Natural killer cell treated with Interleukin-12 subunit alpha and Interleukin-12 subunit beta and Interleukin-15 and Interleukin-18, amount 100 ng/mL, for 72 hours (primary cell): Measurements from ENCODE around the gene NAA40. TPM values are rescaled to one million over a fixed set of nuclear protein-coding genes. Genes with fewer than 3 reads are reported as not detected.

Experiments used
- ATAC-seq, 2 donors: fragments of 150-1000 bp; cut with Tn5 transposase in 1 of 2; sonication (Bioruptor Pico), chemical (Tn5 transposase) in 1 of 2; 2 replicates each; pipeline ENCODE4 v1.10.0; 2021
- DNase-seq: peaks from one replicate; pipeline ENCODE4 v3.0.0; 2022; ENCODE audit warnings: low spot score
- H3K27ac Mint-ChIP-seq, 2 donors: 1 replicate in 1 of 2; 2 replicates in 1 of 2; pipeline ENCODE4 v1.8.0; 2022; ENCODE audit warnings: mixed read lengths in 2 of 2, mild to moderate bottlenecking in 1 of 2, moderate library complexity in 1 of 2
- H3K27me3 Mint-ChIP-seq, 2 donors: 1 replicate in 1 of 2; 2 replicates in 1 of 2; pipeline ENCODE4 v1.8.0; 2022; ENCODE audit warnings: mixed read lengths in 2 of 2
- H3K36me3 Mint-ChIP-seq: one replicate; pipeline ENCODE4 v1.8.0; 2022; ENCODE audit warnings: mixed read lengths
- H3K4me1 Mint-ChIP-seq, 2 donors: 1 replicate in 1 of 2; 2 replicates in 1 of 2; pipeline ENCODE4 v1.8.0; 2022; ENCODE audit warnings: low read depth in 2 of 2, mixed read lengths in 2 of 2, mild to moderate bottlenecking in 1 of 2
- H3K4me3 Mint-ChIP-seq: one replicate; pipeline ENCODE4 v1.8.0; 2022; ENCODE audit warnings: mixed read lengths
- H3K9me3 Mint-ChIP-seq: 2 replicates; pipeline ENCODE4 v1.8.0; 2022; ENCODE audit warnings: mixed read lengths
- total RNA-seq, 2 donors: library from RNA; stranded (reverse); gene quantifications; one replicate each; pipeline ENCODE4 v1.2.3, GENCODE V29; 2022

Gene NAA40
- total RNA-seq, 2 donors from 2014 or later: 29.4 to 43.8 TPM

DNA sequence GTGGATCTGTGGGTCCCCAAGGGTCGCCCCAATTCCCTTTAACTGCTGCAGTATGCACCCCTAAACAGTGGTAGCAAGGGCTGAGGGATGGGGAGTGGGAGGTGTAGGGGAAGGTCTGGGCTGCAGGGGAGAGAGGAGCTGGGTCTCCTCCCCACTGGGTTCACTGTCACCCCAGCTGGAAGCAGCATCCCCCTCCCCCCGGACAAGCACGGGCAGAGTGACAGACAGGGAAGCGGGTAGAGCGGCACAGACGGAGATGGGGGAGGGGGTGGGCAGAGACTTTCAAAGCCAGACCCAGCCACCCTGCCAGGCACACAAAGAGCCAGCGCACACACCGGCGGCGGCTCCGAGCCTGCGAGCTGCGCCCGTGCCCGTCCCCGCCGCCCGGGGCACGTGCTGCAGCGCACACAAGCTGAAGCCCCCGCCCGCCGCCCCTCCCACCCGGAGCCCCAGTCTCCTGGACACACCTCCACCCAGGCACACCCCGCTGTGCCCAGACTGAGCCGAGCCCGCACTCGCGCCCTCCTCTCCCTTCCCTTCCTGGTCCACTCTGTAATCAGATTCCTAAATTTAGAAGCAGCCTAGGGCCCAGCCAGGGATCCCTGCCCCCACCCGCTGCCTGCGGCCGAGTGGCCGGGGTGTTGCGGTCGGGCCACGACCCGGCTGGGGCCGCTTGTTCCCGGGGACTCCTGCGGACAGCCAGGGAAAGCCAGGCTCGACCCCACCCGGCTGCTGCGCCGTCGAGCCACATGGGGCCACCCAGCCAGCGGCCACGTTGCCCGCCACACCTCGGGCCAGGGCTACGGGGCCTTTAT, 20.9 kb upstream of the NAA40 start:
- DNase-seq (no peak), ATAC-seq (no peak)
- H3K27ac Mint-ChIP-seq: no peak overlapping the region
- H3K9me3 Mint-ChIP-seq: no peaks in the 10 kb centered on the region
- H3K36me3 Mint-ChIP-seq: no peaks in the 10 kb centered on the region
- peaks cover 0 to 8% of the 10 kb centered on the region in 2 donors for H3K27me3 Mint-ChIP-seq
- H3K4me1 Mint-ChIP-seq: peaks cover 0 to 11% of the 10 kb centered on the region in 2 donors
- no peak overlapping the region for H3K4me3 Mint-ChIP-seq

DNA sequence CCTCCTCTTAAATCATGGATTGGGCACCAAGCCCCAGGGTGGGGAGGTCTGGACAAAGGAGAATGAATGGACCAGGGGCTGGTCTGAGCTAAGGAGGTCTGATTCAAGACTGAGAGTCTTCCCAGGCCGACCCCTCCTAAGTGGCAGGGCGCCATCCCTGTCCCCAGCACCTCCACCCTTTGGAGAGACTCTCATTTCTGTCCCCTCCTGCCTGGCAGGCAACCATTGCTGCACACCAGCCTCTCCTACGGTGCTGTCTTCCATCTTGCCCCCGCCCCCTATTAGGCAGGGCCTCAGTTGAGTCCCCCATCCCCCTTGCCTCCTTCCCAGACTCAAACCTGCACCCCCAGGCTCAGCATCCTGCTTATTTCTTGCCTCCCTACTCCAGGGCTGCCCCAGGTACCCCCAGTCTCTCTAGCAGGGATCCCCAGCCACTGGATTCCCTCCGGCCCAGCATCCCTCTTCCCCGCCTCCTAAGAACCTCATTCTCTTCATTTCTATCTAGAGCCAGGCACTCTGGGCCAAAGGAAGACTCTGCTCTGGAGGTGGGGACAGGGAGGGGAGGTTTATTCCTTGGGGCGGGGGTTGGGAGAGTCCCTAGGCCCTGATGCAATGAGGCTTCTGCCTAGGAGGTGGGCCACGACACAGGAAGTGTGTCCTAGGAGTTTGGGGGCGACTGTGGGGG, 20.2 kb upstream of the NAA40 start:
- no peak for ATAC-seq
- no peaks in the 10 kb centered on the region for H3K9me3 Mint-ChIP-seq
- peaks cover 0 to 14% of the 10 kb centered on the region in 2 donors for H3K4me1 Mint-ChIP-seq
- H3K36me3 Mint-ChIP-seq: no peaks in the 10 kb centered on the region
- peak overlapping the region in 1 of 2 donors; percentile 50 for H3K27ac Mint-ChIP-seq
- H3K4me3 Mint-ChIP-seq: peak overlapping the region; percentile 47
- no peak for DNase-seq
- peaks cover 0 to 11% of the 10 kb centered on the region in 2 donors for H3K27me3 Mint-ChIP-seq

DNA sequence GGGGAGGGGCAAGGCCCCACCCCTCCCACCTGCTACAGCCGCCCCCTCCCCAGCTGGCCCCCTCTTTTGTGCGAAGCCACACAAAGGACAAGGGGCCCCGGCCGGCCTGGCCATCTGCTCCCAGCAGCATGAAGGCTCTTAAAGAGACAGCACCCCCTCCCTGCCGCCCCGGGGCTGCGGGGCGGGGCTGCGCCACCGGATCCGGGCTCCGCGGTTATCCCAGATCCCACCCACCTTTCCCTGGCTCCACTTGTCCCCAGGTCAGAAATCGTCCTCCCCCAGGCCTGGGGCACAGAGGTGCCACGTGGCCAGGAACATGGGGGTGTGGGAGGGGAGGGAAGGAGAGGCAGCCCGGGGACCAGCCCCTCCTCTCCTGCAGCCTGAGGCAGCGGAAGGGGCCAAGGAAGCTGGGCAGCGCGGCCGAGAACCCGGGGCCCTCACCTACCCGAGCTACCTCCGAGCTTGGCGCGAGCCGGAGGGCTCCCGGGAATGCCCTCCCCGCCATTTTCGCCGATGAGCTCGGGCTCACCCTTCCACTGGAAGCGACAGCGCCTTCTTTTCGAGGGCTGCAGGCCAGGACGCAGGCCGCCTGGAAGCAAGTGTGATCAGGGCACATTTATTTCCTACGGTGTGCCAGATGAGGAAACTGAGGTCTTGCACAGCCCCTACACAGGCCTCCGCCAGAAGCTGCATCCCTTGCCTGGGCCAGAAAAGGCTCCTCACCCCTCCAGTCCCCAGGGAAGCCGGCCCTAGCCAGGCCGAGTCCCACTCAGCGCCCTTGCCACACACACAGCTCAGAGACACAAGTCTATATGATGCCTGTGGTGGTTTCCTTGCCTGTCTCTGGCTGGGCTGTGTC, 19.3 kb upstream of the NAA40 start:
- Mint-ChIP-seq H3K4me3 (no peak overlapping the region), H3K36me3 (no peaks in the 10 kb centered on the region), H3K9me3 (no peaks in the 10 kb centered on the region), H3K4me1 (peaks cover 0 to 14% of the 10 kb centered on the region in 2 donors), H3K27me3 (peaks cover 0 to 11% of the 10 kb centered on the region in 2 donors), H3K27ac (no peak overlapping the region)
- no peak for DNase-seq
- ATAC-seq: no peak

DNA sequence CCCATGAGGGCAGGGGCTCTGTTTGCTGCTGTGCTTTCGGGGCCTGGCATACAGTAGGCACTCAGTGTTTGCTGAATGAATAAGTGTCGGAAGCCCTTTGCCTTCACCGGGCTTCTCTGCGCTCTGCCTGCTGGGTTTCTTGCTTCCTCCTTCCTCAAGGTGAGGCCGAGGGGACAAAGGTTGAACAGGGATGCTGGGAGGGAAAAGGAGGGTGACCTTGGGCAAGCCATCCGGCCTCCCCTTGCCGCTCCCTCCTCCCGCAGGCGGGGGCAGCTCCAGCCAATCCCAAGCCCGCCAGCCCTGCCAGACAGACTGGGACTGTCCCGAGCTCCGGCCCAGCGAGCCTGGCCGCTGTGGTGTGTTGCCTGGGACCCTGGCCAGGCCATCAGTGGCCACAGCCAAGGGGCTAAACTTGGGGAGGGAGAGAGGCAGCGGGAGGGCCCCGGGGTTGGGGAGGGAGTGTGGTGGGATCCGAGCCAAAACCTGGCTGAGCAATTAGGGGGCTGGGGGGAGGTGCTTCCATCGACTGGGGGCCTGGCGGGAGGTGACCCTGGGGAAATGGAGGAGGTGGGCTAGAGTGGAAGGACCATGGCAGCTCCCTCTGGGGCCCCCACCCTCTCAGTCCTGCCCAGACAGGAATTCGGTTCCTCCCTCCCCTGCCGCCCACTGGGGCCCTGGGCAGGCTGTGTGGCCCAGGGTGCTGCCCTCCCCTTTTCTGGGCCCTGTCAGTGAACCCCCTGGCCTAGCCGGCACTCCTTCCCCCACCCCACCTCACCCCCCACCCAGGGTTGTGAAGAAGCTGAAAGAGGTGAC, 18.5 kb upstream of the NAA40 start:
- Mint-ChIP-seq H3K9me3 (no peaks in the 10 kb centered on the region), H3K4me3 (no peak overlapping the region), H3K36me3 (no peaks in the 10 kb centered on the region), H3K4me1 (peaks cover 0 to 14% of the 10 kb centered on the region in 2 donors), H3K27me3 (peaks cover 0 to 9% of the 10 kb centered on the region in 2 donors), H3K27ac (no peak overlapping the region)
- no peak for DNase-seq
- no peak for ATAC-seq

DNA sequence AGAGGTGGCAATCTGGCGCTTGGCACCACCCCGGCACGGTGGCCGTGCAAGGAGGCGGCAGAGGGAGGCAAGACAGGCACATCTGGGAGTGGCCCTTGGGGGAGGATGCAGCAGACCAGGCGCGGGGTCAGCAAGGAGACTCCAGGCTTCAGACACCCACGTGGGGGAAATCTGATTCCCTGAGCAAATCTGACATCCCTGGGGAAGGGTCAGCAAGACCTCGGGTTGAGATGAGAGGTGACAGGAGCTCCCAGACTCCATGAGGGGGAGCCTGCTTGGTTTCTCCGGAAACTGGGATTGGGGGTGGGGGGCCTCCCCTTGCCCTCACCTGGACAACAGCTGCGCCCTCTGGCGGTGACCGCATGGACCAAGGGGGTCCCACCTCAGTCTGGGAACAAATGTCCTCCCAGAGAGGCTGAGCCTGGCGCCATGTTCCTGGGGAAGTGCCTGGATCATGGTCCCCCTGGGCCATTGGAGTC, 17.8 kb upstream of the NAA40 start:
- peaks cover 0 to 9% of the 10 kb centered on the region in 2 donors for H3K27me3 Mint-ChIP-seq
- no peaks in the 10 kb centered on the region for H3K36me3 Mint-ChIP-seq
- peaks cover 0 to 14% of the 10 kb centered on the region in 2 donors for H3K4me1 Mint-ChIP-seq
- H3K9me3 Mint-ChIP-seq: no peaks in the 10 kb centered on the region
- no peak overlapping the region for H3K27ac Mint-ChIP-seq
- no peak overlapping the region for H3K4me3 Mint-ChIP-seq
- ATAC-seq (no peak), DNase-seq (no peak)

DNA sequence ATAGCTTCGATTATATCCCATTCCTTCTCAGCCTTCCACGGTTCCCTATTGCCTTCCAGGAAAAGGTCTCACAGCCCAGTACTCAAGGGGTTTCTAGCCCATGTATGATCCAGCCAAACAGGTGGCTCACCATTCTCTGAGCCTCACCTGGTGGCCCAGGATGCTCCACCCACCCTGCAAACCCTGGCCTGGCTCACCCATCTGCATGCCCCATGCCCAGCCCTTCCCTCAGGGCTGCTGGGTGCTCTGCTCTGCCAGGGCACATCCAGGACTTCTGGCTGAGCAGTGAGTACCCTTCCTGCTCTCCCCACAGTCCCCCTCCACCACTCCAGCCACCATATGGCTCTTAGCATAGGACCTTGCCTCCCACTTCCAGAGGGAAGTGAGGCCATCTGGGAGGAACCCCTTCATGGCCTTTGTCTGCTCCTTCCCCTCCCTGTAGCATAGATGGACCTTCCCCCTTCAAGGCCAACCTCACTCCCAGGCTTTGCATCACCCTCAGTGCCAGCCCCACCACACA, 16.1 kb upstream of the NAA40 start:
- Mint-ChIP-seq H3K4me3 (no peak overlapping the region), H3K4me1 (peaks cover 0 to 10% of the 10 kb centered on the region in 2 donors), H3K36me3 (no peaks in the 10 kb centered on the region), H3K9me3 (no peaks in the 10 kb centered on the region), H3K27ac (peak overlapping the region in 1 of 2 donors; percentile 61), H3K27me3 (peaks cover 0 to 9% of the 10 kb centered on the region in 2 donors)
- DNase-seq: no peak
- ATAC-seq: no peak

DNA sequence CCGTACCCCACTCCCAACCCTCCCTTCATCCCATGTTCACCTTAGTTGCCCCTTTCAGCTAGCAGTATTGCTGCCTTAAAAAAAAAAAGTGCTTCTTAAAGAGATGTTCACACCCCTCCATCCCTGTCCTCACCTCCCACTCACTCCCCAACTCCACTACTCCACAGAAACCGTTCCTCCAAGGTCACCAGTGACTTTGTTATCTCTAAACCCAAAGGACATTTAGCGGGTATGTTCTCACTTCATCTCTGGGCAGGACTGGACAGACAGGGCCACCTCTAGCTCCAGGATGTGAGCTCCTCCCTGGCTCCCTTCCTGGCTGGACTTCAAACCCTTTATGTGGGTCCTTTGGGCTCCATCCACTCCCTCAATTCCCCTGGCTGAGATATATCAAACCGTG, 15.5 kb upstream of the NAA40 start:
- peak overlapping the region; percentile 44 to 61 for H3K27ac Mint-ChIP-seq
- ATAC-seq (no peak), DNase-seq (no peak)
- H3K4me3 Mint-ChIP-seq: no peak overlapping the region
- H3K4me1 Mint-ChIP-seq: peaks cover 0 to 9% of the 10 kb centered on the region in 2 donors
- H3K9me3 Mint-ChIP-seq: no peaks in the 10 kb centered on the region
- H3K36me3 Mint-ChIP-seq: no peaks in the 10 kb centered on the region
- peaks cover 0 to 9% of the 10 kb centered on the region in 2 donors for H3K27me3 Mint-ChIP-seq

DNA sequence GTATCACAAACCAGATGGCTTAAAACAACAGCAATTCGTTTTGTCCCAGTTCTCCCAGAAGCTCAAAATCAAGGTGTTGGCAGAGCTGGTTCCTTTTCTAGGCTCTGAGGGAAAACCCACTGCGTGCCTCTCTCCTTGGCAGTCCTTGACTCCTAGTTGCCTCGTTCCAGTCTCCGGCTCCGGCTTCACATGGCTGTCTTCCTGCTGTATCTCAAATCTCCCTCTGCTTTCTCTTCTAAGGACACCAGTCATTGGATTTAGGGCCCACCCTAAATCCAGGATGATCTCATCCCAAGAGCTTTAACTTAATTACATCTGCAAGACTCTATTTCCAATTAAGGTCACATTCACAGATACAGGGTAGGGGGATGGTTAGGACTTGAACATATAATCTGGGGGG, 9.2 kb upstream of the NAA40 start:
- Mint-ChIP-seq H3K27me3 (no peaks in the 10 kb centered on the region), H3K36me3 (no peaks in the 10 kb centered on the region), H3K9me3 (no peaks in the 10 kb centered on the region), H3K27ac (no peak overlapping the region), H3K4me3 (no peak overlapping the region), H3K4me1 (no peaks in the 10 kb centered on the region)
- ATAC-seq (no peak), DNase-seq (no peak)

DNA sequence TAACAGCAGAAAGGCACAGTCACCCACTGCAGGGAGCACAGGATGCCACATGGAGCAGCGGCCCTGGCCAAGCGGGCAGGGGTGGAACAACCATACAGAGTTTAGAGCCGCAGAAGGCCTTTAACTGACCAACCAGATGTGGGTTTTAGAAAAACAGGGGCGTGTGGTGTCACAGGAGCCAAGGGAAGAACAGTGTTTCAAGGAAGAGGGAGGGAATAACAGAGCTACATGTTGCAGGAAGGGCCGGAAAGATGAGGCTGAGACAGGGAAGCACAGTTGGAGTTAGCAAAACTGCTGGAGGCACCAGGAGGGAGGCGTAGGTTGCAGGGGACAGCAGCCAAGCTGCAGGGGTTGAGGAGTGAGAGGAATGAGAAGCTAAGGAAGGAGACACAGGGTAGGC, 7.8 kb upstream of the NAA40 start:
- ATAC-seq (no peak), DNase-seq (no peak)
- Mint-ChIP-seq H3K4me1 (no peaks in the 10 kb centered on the region), H3K9me3 (no peaks in the 10 kb centered on the region), H3K4me3 (no peak overlapping the region), H3K27me3 (no peaks in the 10 kb centered on the region), H3K27ac (no peak overlapping the region), H3K36me3 (no peaks in the 10 kb centered on the region)

DNA sequence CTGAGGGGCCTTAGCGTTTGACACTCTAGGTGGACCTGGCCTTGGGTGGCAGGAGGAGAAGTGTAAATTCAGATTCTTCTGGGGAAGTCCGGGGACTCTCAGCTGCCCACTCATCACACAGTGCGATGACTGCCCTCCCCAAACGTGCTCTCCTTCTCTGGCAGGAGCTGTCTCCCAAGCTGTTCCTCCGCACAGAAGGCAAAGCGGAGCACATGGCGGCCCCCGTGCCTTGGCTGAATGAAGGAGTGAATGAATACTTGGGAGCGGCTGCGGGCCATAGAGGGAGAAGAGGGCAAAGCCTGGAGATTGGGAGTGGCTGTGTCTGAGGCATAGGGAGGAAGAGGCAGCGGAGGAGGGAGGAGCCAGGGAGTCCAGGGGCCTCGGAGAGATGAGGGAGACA, 6.9 kb upstream of the NAA40 start:
- H3K27me3 Mint-ChIP-seq: no peaks in the 10 kb centered on the region
- H3K4me3 Mint-ChIP-seq: no peak overlapping the region
- ATAC-seq: no peak

DNA sequence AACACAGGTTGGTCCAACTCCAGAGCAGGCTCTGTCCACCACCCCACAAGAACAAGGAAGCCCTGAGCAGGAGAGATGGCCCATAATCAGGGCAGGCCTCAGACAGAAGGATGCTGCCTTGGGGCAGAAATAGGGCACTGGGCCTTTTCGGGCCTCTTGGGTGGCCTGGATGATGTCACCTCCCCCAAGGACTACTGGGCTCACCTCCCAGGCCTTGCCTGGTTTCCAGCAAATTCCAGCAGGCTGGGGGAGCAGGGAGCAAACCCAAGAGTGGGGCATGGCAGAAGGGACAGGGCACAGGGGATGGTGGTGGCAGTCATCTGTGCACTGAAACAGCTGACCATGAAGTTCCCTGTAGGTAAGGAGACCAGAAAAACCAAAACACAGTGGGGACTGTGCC, 5.3 kb upstream of the NAA40 start:
- no peak overlapping the region for H3K27ac Mint-ChIP-seq
- H3K4me1 Mint-ChIP-seq: peaks cover 5 to 10% of the 10 kb centered on the region in 2 donors
- no peak overlapping the region for H3K4me3 Mint-ChIP-seq
- no peaks in the 10 kb centered on the region for H3K36me3 Mint-ChIP-seq
- DNase-seq (no peak), ATAC-seq (no peak)
- H3K9me3 Mint-ChIP-seq: no peaks in the 10 kb centered on the region
- H3K27me3 Mint-ChIP-seq: no peaks in the 10 kb centered on the region

More for the DNA sequence above, 6.9 kb upstream of the NAA40 start:
- no peak for DNase-seq
- H3K4me1 Mint-ChIP-seq: no peaks in the 10 kb centered on the region
- H3K9me3 Mint-ChIP-seq: no peaks in the 10 kb centered on the region
- no peak overlapping the region for H3K27ac Mint-ChIP-seq
- H3K36me3 Mint-ChIP-seq: no peaks in the 10 kb centered on the region

DNA sequence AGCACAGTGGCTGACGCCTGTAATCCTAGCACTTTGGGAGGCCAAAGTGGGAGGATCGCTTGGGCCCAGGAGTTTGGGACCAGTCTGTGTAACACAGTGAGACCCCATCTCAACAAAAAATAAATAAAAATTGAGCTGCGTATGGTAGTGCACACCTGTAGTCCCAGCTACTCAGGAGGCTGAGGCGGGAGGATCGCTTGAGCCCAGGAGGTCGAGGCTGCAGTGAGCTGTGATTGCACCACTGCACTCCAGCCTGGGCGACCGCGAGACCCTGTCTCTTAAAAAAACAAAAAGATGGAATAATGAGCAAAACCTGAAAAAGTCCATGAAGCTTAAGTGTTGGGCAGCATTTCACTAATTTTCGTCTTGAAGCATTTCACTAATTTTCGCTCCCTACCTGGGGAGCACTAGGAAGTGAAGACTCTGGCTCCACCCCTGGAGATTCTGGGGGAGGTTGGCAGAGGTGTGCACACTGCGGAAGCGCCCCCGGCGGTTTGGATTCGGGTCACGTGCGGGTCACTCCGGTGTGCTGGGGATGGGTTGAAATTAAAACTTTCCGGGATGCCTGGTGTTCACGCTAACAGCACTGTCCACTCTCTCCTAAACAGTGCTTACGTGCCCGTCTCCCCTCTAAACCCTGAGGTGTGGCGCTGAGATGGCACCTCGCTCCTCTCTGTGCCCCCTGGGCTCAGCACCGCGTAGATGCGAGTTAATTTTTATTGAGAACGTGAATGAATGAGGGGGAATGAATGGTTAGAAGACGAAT, 906 bp upstream of the NAA40 start:
- Mint-ChIP-seq H3K9me3 (no peaks in the 10 kb centered on the region), H3K4me3 (peak overlapping the region; percentile 94), H3K27ac (peak overlapping the region; percentile 79 to 86), H3K36me3 (no peaks in the 10 kb centered on the region), H3K4me1 (peaks cover 16 to 28% of the 10 kb centered on the region in 2 donors), H3K27me3 (no peaks in the 10 kb centered on the region)
- DNase-seq: no peak
- peak in 1 of 2 donors; percentile 1 for ATAC-seq
